GM21447 (cell line): ENCODE data around the gene TMEM63A.
"Not testable (repeated sequence)": the region's sequence is repeated elsewhere in the genome, so short reads cannot be mapped to it uniquely, and the experiment has no call there.

Experiments
- ATAC-seq: cut with Tn5 transposase; IDR thresholded peaks from one replicate; pipeline ENCODE4 v1.9.1; 2021; ENCODE audit not compliant: unreplicated experiment

The TMEM63A gene

GRCh38 chr1:225846331-225847310 lies 35.6 kb downstream of the TMEM63A start:
- no peak for ATAC-seq

GRCh38 chr1:225845571-225846259 lies 36.5 kb downstream of the TMEM63A start:
- no peak for ATAC-seq

- ATAC-seq: no peak
Measured at GRCh38 chr1:225845097-225845496, 37.1 kb downstream of the TMEM63A start.

- no peak for ATAC-seq
Measured at GRCh38 chr1:225844236-225845061, 37.7 kb downstream of the TMEM63A start.

GRCh38 chr1:225843426-225843795 lies 38.8 kb downstream of the TMEM63A start:
- no peak for ATAC-seq

- ATAC-seq: no peak
Measured at GRCh38 chr1:225842788-225843425, 39.3 kb downstream of the TMEM63A start.

GRCh38 chr1:225842074-225842473 lies 40.1 kb downstream of the TMEM63A start:
- no peak for ATAC-seq

GRCh38 chr1:225840713-225841112 lies 41.5 kb downstream of the TMEM63A start:
- no peak for ATAC-seq

- no peak for ATAC-seq
Measured at GRCh38 chr1:225840223-225840610, 42.0 kb downstream of the TMEM63A start.

- ATAC-seq: no peak
Measured at GRCh38 chr1:225838793-225839192, 43.4 kb downstream of the TMEM63A start.

GRCh38 chr1:225836296-225836695 lies 45.9 kb downstream of the TMEM63A start:
- not testable (repeated sequence) for ATAC-seq

GRCh38 chr1:225835856-225836255 lies 46.3 kb downstream of the TMEM63A start:
- no peak for ATAC-seq

- ATAC-seq: no peak
Measured at GRCh38 chr1:225834417-225835329, 47.5 kb downstream of the TMEM63A start.

- ATAC-seq: no peak
Measured at GRCh38 chr1:225830841-225831240, 51.3 kb downstream of the TMEM63A start.

- ATAC-seq: no peak
Measured at GRCh38 chr1:225828706-225829345, 53.4 kb downstream of the TMEM63A start.

GRCh38 chr1:225827076-225827475 lies 55.1 kb downstream of the TMEM63A start:
- no peak for ATAC-seq

- ATAC-seq: no peak
Measured at GRCh38 chr1:225825607-225826007, 56.6 kb downstream of the TMEM63A start.

- no peak for ATAC-seq
Measured at GRCh38 chr1:225825078-225825477, 57.1 kb downstream of the TMEM63A start.

GRCh38 chr1:225824533-225824941 lies 57.6 kb downstream of the TMEM63A start:
- ATAC-seq: no peak
